Astrocyte of the cerebellum (primary cell): ENCODE results near the gene RNF207.

ENCODE experiments used
- DNase-seq: peaks from one replicate; pipeline ENCODE4 v3.0.0-alpha.2; 2011; ENCODE audit warnings: low read depth
- H3K4me3 ChIP-seq: 2 replicates; pipeline ENCODE4 v1.5.1; 2011; ENCODE audit warnings: mild to moderate bottlenecking, low read depth, low read length, moderate library complexity
- CTCF ChIP-seq: IDR thresholded peaks from 2 replicates; pipeline ENCODE4 v1.5.1; 2012; ENCODE audit warnings: low read length, low read depth, moderate library complexity, mild to moderate bottlenecking; ENCODE audit errors: missing control alignments
- in situ Hi-C: cut with HindIII; loops from 2 replicates; pipeline ENCODE4 v1.10.0; 2017; ENCODE audit warnings: low sequenced_read_pairs

The RNF207 gene

GRCh38 chr1:6180268-6180706, 25.6 kb upstream of the RNF207 start, which contains the start of gene CHD5:
TSS of gene CHD5 (minus strand) at chr1:6180321. CDS start at chr1:6180023, 298 bp downstream.
- no peak within 1 kb of the TSS for H3K4me3 ChIP-seq
- DNase-seq: no peak
- in situ Hi-C loops: no loop called here
- peak; percentile 3 for TF ChIP-seq CTCF

DNA sequence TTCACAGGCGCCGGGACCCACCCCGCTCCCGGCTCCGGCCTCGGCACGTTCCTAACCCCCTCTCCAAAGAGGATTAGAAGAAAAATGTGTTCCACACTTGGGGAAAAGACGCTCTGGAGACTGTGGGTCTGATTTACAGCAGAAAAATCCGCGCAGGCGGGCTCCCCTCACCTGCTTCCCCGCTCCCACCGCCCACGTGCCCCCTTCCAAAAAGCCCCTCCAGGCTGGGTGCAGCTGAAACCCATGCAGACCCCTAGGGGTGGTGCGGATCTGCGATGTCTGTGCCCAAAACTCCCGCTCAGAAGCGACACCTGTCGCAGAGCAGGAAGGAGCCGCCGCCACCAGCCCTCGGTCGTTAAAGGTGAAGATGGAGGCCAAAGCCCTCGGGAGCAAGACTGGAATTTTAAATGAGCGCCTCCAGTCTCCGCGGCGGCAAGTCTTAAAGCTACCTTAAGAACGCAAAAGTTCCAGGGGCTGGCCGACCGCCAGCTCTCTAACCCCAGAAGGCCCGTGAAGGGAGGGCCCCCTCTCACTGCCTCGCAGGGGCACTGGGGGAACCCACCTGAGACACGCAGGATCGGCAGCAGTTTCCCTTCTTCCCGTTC, 25.1 kb upstream of the RNF207 start:
- TF ChIP-seq CTCF: no peak
- in situ Hi-C loops: no loop called here

GRCh38 chr1:6181347-6181770, 24.6 kb upstream of the RNF207 start:
- no peak overlapping the region for H3K4me3 ChIP-seq

More for the DNA sequence above, 25.1 kb upstream of the RNF207 start:
- no peak overlapping the region for H3K4me3 ChIP-seq
- no peak for DNase-seq

GRCh38 chr1:6183520-6183989, 22.4 kb upstream of the RNF207 start:
- in situ Hi-C loops: no loop called here
- H3K4me3 ChIP-seq: no peak overlapping the region
- no peak for DNase-seq
- TF ChIP-seq CTCF: no peak

More at GRCh38 chr1:6181347-6181770, 24.6 kb upstream of the RNF207 start:
- DNase-seq: no peak
- in situ Hi-C loops: no loop called here
- TF ChIP-seq CTCF: peak; percentile 9

- no peak overlapping the region for H3K4me3 ChIP-seq
- in situ Hi-C loops: no loop called here
- no peak for DNase-seq
- no peak for TF ChIP-seq CTCF
These were observed 21.7 kb upstream of the RNF207 start for GRCh38 chr1:6184083-6184783.

GRCh38 chr1:6185151-6185550, 20.8 kb upstream of the RNF207 start:
- TF ChIP-seq CTCF: no peak
- in situ Hi-C loops: no loop called here
- no peak overlapping the region for H3K4me3 ChIP-seq
- peak; percentile 80 for DNase-seq
